ENCODE measurements around the gene GTPBP2. TPM values are rescaled to one million over a fixed set of nuclear protein-coding genes. Genes with fewer than 3 reads are reported as not detected.

GTPBP2 gene
- total RNA-seq, 1 experiment from 2014 or later, result 72.2 TPM

DNA sequence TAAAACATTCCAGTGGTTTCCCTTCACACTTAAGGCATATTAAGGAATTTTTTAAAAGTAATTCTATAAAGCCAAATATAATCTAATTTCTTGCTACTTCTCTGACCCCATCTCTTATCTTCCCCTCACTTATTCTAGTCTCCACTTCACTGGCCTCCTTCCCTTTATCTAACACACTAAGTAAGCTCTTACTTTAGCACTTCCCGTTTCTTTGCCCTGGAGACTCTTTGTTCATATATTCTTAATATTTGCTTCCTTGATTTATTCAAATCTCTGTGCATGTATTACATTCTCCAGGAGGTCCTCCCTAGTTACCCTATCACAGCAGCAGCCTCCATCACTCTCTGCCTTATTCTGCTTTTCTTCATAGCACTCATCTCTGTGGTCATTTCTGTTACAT, 20.3 kb downstream of the GTPBP2 start:
- Histone ChIP-seq H2BK15ac (ENCODE audit: low read depth, low read length) (no peak overlapping the region), H3K79me1 (ENCODE audit: insufficient read depth, low read depth, low read length, poor library complexity, severe bottlenecking) (no peaks in the 10 kb centered on the region), H3K9me3 (ENCODE audit: control insufficient read depth, low read depth, low read length) (no peaks in the 10 kb centered on the region), H2BK20ac (ENCODE audit: low read depth, low read length, poor library complexity, severe bottlenecking) (no peak overlapping the region), H2BK5ac (ENCODE audit: insufficient read length, low read length) (no peak overlapping the region), H3K56ac (ENCODE audit: insufficient read length, low read depth, low read length) (no peak overlapping the region), H2BK120ac (ENCODE audit: low read depth, low read length, poor library complexity, severe bottlenecking) (no peak overlapping the region), H3K79me2 (ENCODE audit: insufficient read depth, low read length) (no peaks in the 10 kb centered on the region), H3K23me2 (ENCODE audit: insufficient read length, low read depth, low read length, poor library complexity, severe bottlenecking) (no peaks in the 10 kb centered on the region), H3K27me3 (ENCODE audit: insufficient read depth, low read length) (no peaks in the 10 kb centered on the region), H4K20me1 (ENCODE audit: control insufficient read depth, insufficient read depth, insufficient read length) (no peaks in the 10 kb centered on the region), H3K23ac (ENCODE audit: insufficient read length, low read depth, low read length) (no peak overlapping the region), H2BK12ac (ENCODE audit: insufficient read length, low read depth, low read length) (no peak overlapping the region), H3K27ac (ENCODE audit: insufficient read length, low read depth, low read length) (no peak overlapping the region), H3K4me1 (ENCODE audit: insufficient read depth, low read length) (no peaks in the 10 kb centered on the region), H3K4ac (ENCODE audit: low read depth, low read length) (no peak overlapping the region), H4K5ac (ENCODE audit: insufficient read length, low read depth, low read length) (no peak overlapping the region), H3K9ac (ENCODE audit: extremely low read depth, insufficient read length, low read length) (no peak overlapping the region), H3K18ac (ENCODE audit: insufficient read length, low read depth, low read length) (no peak overlapping the region), H4K8ac (replicated peaks; ENCODE audit: insufficient read length, low read depth, low read length) (no peak overlapping the region), H2AK5ac (ENCODE audit: insufficient read length, low read length) (no peak overlapping the region), H4K91ac (ENCODE audit: insufficient read length, low read depth, low read length) (no peak overlapping the region), H2AFZ (ENCODE audit: low read length) (no peak overlapping the region), H3T11ph (ENCODE audit: low read length) (no peak overlapping the region), H3K4me2 (ENCODE audit: insufficient read depth, insufficient read length, low read length) (no peak overlapping the region), H3K14ac (ENCODE audit: insufficient read depth, low read length) (no peak overlapping the region)
- TF ChIP-seq, protein P1, sequence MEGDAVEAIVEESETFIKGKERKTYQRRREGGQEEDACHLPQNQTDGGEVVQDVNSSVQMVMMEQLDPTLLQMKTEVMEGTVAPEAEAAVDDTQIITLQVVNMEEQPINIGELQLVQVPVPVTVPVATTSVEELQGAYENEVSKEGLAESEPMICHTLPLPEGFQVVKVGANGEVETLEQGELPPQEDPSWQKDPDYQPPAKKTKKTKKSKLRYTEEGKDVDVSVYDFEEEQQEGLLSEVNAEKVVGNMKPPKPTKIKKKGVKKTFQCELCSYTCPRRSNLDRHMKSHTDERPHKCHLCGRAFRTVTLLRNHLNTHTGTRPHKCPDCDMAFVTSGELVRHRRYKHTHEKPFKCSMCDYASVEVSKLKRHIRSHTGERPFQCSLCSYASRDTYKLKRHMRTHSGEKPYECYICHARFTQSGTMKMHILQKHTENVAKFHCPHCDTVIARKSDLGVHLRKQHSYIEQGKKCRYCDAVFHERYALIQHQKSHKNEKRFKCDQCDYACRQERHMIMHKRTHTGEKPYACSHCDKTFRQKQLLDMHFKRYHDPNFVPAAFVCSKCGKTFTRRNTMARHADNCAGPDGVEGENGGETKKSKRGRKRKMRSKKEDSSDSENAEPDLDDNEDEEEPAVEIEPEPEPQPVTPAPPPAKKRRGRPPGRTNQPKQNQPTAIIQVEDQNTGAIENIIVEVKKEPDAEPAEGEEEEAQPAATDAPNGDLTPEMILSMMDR (conservative IDR thresholded peaks at IDR 0.05), result no peak
- Mint-ChIP-seq H3K9me3 (no peaks in the 10 kb centered on the region), H3K27ac (no peak overlapping the region), H3K4me1 (no peaks in the 10 kb centered on the region), H3K4me3 (no peak overlapping the region), H3K27me3 (ENCODE audit: low read depth) (no peaks in the 10 kb centered on the region), H3K36me3 (ENCODE audit: insufficient read depth in 1 of 3, low read depth in 3 of 3) (peaks cover 0 to 44% (median 23%) of the 10 kb centered on the region in 3 experiments; a peak in 4 of 7 replicates)
- no peak for DNase-seq
- no CpG with 5 or more reads among the region's 1 CpG for WGBS (ENCODE audit: extremely low coverage, insufficient read length, low lambda C conversion rate)
